Measurements from ENCODE around the gene CADM1. TPM values are rescaled to one million over a fixed set of nuclear protein-coding genes. Genes with fewer than 3 reads are reported as not detected.
A peak's percentile ranks its signal among the peaks of the same experiment; 100 is the strongest.

Gene CADM1
- total and polyA plus RNA-seq, 2 experiments from 2014 or later, result 16.5 to 18.0 TPM

- TF ChIP-seq NANOG (IDR thresholded peaks at IDR 0.05; ENCODE audit: borderline replicate concordance) (no peak), CREB1 (CRISPR knock-in tag; IDR thresholded peaks at IDR 0.05; ENCODE audit: low read depth) (no peak), POLR2AphosphoS5 (IDR thresholded peaks at IDR 0.05; ENCODE audit: low read depth) (no peak), CTCF (conservative IDR thresholded peaks at IDR 0.05; ENCODE audit: low read depth in 2 of 2) (no peak), EZH2phosphoT487 (IDR thresholded peaks at IDR 0.05; ENCODE audit: unreplicated experiment) (no peak), JUNB (IDR thresholded peaks at IDR 0.05; ENCODE audit: unreplicated experiment) (no peak)
These were observed 378.1 kb downstream of the CADM1 start (continued) for GRCh38 chr11:115126092-115126491.

GRCh38 chr11:115124786-115125185, 379.4 kb downstream of the CADM1 start:
- Histone ChIP-seq H3K9me2 (ENCODE audit: insufficient read depth) (no peaks in the 10 kb centered on the region), H3K4me2 (no peak overlapping the region), H3F3A (replicated peaks; ENCODE audit: low read depth) (no peaks in the 10 kb centered on the region), H3K79me2 (replicated peaks; ENCODE audit: insufficient read depth) (no peaks in the 10 kb centered on the region), H2AFZ (peak overlapping the region; percentile 40; the same call in 1 of the 2 replicates), H3K36me3 (ENCODE audit: insufficient read depth) (no peaks in the 10 kb centered on the region), H4K20me1 (replicated peaks; ENCODE audit: insufficient read depth) (no peaks in the 10 kb centered on the region), H3K27me3 (ENCODE audit: insufficient read depth) (no peaks in the 10 kb centered on the region), H3K4me3 (no peak overlapping the region), H3K27ac (ENCODE audit: low read depth) (no peak overlapping the region), H3K4me1 (ENCODE audit: insufficient read depth) (no peaks in the 10 kb centered on the region)
- Mint-ChIP-seq H3K4me3 (no peak overlapping the region), H3K4me1 (peaks cover 5% of the 10 kb centered on the region), H3K27ac (no peak overlapping the region), H3K9me3 (no peaks in the 10 kb centered on the region; the same call in 2 of the 3 replicates), H3K36me3 (ENCODE audit: low read depth) (no peaks in the 10 kb centered on the region), H3K27me3 (ENCODE audit: insufficient read depth, low read depth, poor library complexity) (peaks cover 5% of the 10 kb centered on the region)
- TF ChIP-seq JUNB (IDR thresholded peaks at IDR 0.05; ENCODE audit: unreplicated experiment) (no peak), ZNF331 (CRISPR knock-in tag; IDR thresholded peaks at IDR 0.05; ENCODE audit: low read depth) (no peak), CTCF (conservative IDR thresholded peaks at IDR 0.05; ENCODE audit: low read depth in 2 of 2) (no peak), EZH2 (IDR thresholded peaks at IDR 0.05; ENCODE audit: low read depth, unreplicated experiment) (no peak), EZH2phosphoT487 (IDR thresholded peaks at IDR 0.05; ENCODE audit: unreplicated experiment) (no peak), STAT1 (IDR thresholded peaks at IDR 0.05; ENCODE audit: unreplicated experiment) (no peak), ETS1 (IDR thresholded peaks at IDR 0.05) (no peak), POLR2AphosphoS5 (IDR thresholded peaks at IDR 0.05; ENCODE audit: low read depth) (no peak), NANOG (IDR thresholded peaks at IDR 0.05; ENCODE audit: borderline replicate concordance) (no peak)
- no peak for DNase-seq (ENCODE audit: low spot score)
- ATAC-seq, result peak; percentile 29; the same call in 1 of the 3 replicates
